HG03159 (cell line): ENCODE results near the gene PCDHB3.
"Not testable (repeated sequence)": the region's sequence is repeated elsewhere in the genome, so short reads cannot be mapped to it uniquely, and the experiment has no call there.

Source experiments
- ATAC-seq: cut with Tn5 transposase; IDR thresholded peaks from one replicate; pipeline ENCODE4 v1.9.1; 2021; ENCODE audit warnings: mild to moderate bottlenecking, moderate library complexity; ENCODE audit not compliant: unreplicated experiment

The PCDHB3 gene

DNA sequence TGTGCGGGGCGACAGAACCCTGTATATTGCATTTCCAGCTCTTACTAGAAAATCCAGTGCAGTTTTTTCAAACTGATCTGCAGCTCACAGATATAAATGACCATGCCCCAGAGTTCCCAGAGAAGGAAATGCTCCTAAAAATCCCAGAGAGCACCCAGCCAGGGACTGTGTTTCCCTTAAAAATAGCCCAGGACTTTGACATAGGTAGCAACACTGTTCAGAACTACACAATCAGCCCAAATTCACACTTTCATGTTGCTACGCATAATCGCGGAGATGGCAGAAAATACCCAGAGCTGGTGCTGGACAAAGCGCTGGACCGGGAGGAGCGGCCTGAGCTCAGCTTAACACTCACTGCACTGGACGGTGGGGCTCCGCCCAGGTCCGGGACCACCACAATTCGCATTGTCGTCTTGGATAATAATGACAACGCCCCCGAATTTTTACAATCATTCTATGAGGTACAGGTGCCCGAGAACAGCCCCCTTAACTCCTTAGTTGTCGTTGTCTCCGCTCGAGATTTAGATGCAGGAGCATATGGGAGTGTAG lies 35.5 kb downstream of the PCDHB3 start:
- ATAC-seq, result no peak

DNA sequence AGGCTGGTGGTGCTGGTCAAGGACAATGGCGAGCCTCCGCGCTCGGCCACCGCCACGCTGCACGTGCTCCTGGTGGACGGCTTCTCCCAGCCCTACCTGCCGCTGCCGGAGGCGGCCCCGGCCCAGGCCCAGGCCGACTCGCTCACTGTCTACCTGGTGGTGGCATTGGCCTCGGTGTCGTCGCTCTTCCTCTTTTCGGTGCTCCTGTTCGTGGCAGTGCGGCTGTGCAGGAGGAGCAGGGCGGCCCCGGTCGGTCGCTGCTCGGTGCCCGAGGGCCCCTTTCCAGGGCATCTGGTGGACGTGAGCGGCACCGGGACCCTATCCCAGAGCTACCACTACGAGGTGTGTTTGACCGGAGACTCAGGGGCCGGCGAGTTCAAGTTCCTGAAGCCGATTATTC lies 37.1 kb downstream of the PCDHB3 start:
- ATAC-seq, result not testable (repeated sequence)

DNA sequence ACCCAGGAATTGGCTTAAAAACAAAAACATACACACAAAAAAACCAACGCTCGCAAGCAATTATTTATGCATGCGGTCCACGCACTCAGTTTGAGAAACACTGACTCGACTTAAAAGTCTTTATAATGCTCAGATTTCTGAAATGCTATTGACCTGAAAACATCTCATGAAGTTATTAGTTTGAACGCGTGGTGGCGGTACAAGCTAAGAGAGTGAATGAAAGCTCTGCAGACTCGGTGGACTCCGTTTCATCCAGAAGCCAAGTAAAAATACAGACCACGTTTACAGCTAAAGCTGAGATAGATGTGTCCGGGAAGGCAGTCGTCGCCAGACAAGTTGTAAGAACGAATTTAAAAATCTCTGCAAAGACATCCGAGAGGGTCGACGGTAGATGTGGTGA lies 49.5 kb downstream of the PCDHB3 start, which contains the start of gene PCDHB6:
Gene PCDHB6 (plus strand): TSS at position 246 of the 400 bp plus-strand sequence. CDS start 201 bp downstream, outside the sequence.
- ATAC-seq, result no peak

DNA sequence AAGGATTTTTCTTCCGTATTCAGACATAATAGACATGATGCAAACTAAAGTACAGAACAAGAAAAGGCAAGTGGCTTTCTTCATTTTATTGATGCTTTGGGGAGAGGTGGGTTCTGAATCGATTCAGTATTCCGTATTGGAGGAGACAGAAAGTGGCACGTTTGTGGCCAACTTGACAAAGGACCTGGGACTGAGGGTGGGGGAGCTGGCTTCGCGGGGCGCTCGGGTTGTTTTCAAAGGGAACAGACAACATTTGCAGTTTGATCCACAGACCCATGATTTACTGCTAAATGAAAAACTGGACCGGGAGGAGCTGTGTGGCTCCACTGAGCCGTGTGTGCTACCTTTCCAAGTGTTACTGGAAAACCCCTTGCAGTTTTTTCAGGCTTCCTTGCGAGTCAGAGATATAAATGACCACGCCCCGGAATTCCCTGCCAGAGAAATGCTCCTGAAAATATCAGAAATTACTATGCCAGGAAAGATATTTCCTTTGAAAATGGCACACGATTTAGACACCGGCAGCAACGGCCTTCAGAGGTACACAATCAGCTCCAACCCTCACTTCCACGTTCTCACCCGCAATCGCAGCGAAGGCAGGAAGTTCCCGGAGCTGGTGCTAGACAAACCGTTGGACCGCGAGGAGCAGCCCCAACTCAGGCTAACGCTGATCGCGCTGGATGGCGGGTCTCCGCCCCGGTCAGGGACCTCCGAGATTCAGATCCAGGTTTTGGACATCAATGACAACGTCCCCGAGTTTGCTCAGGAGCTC lies 50.1 kb downstream of the PCDHB3 start:
- no peak for ATAC-seq

GRCh38 chr5:141150993-141151325 lies 50.7 kb downstream of the PCDHB3 start:
- no peak for ATAC-seq

DNA sequence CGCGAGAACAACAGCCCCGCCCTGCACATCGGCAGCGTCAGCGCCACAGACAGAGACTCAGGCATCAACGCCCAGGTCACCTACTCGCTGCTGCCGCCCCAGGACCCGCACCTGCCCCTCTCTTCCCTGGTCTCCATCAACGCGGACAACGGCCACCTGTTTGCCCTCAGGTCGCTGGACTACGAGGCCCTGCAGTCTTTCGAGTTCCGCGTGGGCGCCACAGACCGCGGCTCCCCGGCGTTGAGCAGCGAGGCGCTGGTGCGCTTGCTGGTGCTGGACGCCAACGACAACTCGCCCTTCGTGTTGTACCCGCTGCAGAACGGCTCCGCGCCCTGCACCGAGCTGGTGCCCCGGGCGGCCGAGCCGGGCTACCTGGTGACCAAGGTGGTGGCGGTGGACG lies 51.4 kb downstream of the PCDHB3 start:
- not testable (repeated sequence) for ATAC-seq

GRCh38 chr5:141152096-141152495 lies 51.8 kb downstream of the PCDHB3 start:
- ATAC-seq, result not testable (repeated sequence)
